ENCODE results near the gene GRIN2A.

GRIN2A gene

DNA sequence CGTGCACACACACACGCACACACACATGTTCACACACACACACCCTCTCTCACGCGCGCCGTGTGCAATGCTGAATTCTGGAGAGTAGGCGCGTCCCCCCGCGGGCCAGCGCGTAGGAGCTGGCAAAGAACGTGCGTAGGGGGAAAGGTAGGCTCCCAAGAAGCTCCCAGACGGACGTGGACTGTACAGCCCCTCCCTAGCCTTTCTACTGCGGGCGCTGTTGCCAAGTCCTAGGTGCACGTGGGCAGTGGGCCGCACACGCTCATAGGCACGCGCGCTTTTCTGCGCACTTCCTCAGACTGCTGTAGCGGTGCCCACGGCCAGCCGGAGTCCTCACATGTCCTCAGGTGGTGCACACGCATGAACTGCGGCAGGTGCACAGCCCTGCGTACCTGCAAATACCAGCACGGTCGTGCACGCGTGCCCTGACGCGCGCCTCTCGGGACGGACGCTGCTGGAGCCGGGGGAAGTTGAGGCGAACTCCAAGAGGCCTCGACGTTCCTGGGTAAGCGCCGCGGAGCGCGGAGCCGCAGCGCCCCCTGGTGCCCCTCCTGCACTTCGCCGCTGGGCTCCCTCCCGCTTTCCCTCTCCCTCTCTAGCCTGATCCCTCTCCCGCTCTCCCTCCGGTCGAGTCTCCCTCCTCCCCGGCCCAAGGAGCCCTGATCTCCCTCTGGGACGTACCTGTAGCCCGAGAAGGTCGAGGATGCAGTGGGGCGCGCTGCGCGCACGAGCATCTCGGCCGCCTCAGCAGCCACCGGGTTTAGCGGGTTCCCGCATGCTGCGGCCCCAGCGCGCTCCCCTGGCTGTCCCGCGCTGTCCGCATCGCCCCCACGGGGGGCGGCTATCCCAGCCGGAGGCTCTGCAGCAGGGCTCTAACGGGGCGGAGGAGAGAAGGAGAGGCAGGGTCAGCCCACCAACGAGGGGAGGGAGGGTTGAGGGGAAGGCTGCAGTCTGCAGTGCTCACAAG, 749 bp downstream of the GRIN2A start:
- DNase-seq (ENCODE audit: low read depth in 2 of 2) = no peak

DNA sequence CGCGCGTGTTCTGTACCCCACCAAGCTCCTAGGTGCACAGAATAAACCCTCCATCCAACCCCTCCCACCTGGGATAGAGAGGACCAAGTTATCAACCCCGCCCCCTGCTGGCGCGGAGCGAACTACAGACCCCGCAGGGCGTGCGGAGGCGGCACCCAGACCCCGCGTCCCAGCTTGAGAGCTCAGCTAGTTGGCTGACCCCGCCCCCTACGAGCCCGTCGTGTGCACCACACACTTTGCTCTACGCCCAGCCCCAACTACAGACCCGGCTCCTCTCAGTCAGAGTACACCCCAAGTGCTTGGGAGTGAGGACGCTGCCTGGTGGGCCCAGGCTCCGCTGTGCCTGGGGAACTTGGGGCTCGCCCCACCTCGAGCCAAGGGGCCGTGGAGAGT, 1.5 kb downstream of the GRIN2A start:
- no peak for DNase-seq (ENCODE audit: low read depth in 2 of 2)

GRCh38 chr16:10180042-10180770, 2.0 kb downstream of the GRIN2A start:
- no peak for DNase-seq (ENCODE audit: low read depth in 2 of 2)

GRCh38 chr16:10178526-10178925, 3.7 kb downstream of the GRIN2A start:
- DNase-seq (ENCODE audit: low read depth in 2 of 2) = no peak

- DNase-seq (ENCODE audit: low read depth in 2 of 2) = no peak
These were observed 4.1 kb downstream of the GRIN2A start for GRCh38 chr16:10178080-10178479.

DNA sequence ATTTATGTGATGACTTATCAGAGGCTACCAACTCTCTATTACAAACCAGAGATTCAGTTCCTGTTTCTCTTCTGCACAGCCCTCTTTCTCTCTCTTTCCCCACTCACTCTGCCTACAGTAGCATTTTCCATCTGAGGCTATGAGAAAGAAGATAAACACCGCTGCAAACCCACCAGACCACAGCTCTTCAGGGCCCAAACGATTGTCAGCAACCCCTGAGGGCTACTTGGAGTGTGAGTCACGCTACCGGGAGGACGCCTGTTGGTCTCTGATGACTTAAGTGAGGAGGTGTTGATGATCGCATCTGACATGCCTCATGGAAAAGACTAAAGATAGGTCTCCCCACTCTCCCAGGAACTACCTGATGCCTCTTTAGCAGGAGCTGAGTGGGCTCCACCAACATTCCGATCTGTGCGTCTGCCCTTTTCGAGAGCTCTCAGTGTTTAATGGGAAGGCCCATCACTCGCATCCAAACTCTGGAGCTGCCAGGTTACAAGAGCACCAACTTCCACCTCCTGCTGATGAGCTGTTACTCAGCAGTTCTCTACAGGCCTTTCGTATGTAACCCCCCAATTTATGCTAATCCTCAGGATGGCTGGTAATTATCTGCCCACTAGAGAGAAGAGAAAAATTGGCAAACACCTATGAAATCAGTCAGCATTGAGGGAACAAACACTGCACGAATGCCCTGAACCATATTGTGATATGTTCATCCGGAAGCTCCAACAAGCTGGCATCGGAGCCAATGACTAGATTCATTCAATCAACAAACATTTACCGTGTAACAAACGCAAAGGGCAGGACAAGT, 9.2 kb downstream of the GRIN2A start:
- no peak for DNase-seq (ENCODE audit: low read depth in 2 of 2)

- no peak for DNase-seq (ENCODE audit: low read depth in 2 of 2)
These were observed 11.0 kb downstream of the GRIN2A start for GRCh38 chr16:10171221-10171620.

DNA sequence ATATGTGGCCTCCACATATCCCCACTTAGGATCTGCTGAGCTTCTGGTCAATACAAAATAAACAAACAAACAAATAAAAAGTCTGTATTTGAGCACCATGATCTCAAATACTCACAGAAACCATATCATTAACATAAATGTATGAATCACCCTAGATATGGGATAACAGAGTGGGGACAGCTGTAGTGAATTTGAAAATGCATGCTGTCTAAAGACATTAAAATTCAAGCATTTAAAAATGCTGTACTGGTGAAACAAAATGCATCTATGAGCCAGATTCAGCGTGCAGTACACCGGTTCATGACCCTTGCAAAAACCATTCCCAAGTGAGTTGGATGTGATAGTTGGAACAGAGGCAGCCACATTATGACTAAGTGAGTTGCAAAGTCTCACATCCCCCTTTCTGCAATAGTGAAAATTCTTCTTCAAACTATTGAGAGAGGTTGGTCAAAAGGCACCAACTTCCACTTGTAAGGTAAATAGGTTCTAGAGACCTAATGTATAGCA, 12.3 kb downstream of the GRIN2A start:
- no peak for DNase-seq (ENCODE audit: low read depth in 2 of 2)

DNA sequence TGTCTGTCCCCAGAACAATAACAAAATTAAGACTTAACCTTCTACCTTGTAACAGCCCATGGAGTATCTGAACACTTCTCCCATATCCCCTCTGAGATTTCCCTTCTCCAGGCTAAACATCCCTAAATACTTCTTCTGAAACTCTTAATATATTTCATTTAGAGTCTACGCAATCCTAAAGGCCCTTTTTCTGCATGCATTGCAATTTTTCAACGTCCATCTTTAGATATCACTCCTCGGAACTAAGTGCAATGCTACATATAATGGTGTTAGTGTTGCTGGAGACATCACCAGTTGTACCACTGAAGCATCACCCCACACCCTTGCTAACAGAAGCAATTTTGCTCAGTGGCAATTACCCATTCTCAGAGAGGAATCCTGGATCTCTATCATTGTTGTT, 13.2 kb downstream of the GRIN2A start:
- DNase-seq (ENCODE audit: low read depth in 2 of 2) = no peak

DNA sequence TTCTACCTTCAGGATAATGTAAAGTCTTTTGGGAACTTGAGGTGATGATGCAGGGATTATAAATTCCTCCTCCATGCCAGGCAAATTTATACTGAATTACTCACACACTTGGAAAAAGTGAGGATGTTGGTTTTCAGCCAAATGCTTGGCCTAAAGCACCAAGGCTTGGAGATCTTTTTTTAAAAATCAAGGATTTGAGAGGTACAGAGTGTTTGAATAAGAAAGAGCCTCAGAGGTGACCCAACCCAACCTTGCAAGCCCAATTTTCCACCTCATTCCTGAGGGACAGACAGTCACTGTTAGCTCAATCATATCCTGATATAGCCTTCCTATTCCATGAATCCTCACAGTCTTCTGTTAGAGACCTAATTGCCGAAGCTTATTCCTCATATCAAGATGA, 14.0 kb downstream of the GRIN2A start:
- no peak for DNase-seq (ENCODE audit: low read depth in 2 of 2)

DNA sequence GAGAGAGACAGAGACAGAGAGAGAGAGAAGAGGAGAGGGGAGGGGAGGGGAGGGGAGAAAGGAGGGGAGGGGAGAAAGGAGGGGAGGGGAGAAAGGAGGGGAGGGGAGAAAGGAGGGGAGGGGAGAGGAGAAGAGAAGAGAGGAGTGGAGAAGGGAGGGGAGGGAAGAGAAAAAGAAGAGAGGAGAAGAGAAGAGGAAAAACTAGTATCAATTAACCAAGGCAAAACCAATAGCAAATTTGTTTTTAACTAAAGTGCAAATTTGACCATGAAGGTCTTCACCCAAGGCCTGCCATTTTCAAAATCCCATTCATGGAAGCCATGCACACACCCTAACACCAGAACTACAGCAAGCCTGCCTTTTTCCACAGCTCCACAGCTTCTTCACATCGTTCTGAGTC, 16.6 kb downstream of the GRIN2A start:
- no peak for DNase-seq (ENCODE audit: low read depth in 2 of 2)

DNA sequence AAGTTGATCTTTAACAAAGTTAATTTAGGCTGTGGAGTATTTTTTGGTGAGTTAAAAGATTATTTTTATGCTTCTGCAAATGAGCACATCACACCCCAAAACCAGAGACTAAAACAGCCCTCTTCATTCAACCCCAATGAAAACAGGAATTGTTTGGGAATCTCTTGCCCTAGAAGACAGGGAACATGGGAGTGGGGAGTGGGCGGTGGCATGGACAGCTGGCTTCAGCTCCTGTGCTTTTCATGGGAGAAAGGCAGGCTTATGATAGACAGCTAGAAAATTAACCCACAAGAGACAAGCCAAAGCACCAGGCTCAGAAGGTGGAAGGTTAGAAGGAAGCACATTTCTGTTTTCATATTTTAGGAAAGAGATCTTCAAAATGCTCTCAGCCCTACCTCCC, 19.2 kb downstream of the GRIN2A start:
- DNase-seq (ENCODE audit: low read depth in 2 of 2) = no peak

GRCh38 chr16:10156099-10156498, 26.1 kb downstream of the GRIN2A start:
- no peak for DNase-seq (ENCODE audit: low read depth in 2 of 2)

- DNase-seq (ENCODE audit: low read depth in 2 of 2) = no peak
These were observed 27.8 kb downstream of the GRIN2A start for GRCh38 chr16:10154389-10154788.

DNA sequence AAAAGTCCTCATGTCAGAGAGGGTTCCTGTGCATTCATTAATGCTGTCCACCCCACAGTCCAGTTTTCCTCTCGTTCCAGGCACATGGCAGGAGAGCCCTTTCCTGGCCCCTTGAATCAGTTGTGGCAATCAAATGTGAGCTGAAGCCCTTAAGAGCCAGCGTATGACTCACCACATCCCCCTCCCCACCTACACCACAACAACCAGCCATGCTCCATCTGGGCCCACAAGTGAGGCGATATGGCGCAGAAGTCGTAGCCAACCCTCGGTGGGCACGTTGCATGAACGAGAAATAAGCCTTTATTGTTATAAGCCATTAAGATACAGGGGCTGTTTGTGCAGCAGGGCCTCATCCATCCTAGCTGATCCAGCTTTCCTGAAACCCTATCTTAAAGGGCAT, 28.2 kb downstream of the GRIN2A start:
- no peak for DNase-seq (ENCODE audit: low read depth in 2 of 2)

GRCh38 chr16:10151718-10152117, 30.5 kb downstream of the GRIN2A start:
- DNase-seq (ENCODE audit: low read depth in 2 of 2) = no peak

DNA sequence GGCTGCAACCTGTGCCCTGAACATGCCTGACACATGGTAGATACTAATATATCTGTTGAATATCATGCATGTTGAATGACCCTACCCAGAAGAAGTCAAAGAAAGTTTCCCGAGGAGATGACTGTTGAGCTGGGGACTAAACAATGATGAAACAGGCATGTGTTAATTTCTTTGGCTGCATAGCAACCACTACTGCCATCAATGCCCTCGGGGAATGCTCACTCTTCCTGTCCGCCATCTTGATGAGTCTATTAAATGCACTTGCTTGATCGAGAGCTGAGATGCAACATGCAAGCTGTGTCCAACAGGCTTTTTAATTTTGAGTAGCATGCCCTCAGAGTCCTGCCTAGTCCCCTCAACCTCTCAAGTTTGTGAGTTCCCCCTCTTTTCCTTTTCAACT, 31.3 kb downstream of the GRIN2A start:
- DNase-seq (ENCODE audit: low read depth in 2 of 2) = no peak

DNA sequence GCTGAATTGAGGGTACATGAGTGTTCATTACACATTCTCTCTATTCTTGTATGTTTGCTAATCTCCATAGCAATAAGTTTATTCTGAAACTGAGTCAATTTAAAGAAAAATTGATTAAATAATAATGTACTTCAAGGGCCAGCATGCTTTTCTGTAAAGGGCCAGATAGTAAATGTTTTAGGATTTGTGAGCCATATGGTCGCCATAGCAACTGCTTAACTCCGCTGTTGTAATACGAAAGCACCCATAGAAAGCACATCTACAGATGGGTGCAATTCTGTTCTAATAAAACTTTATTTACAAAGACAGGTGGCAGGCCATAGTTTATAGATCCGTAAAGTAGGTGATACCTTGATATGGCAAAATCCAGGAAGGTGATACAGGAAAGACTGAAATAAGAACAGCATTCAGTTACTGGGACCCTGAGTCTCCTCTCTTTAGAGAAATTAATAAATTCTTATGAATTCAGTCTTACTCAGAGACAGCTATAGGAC, 36.6 kb downstream of the GRIN2A start:
- DNase-seq (ENCODE audit: low read depth in 2 of 2) = no peak

GRCh38 chr16:10141671-10142070, 40.6 kb downstream of the GRIN2A start:
- no peak for DNase-seq (ENCODE audit: low read depth in 2 of 2)

DNA sequence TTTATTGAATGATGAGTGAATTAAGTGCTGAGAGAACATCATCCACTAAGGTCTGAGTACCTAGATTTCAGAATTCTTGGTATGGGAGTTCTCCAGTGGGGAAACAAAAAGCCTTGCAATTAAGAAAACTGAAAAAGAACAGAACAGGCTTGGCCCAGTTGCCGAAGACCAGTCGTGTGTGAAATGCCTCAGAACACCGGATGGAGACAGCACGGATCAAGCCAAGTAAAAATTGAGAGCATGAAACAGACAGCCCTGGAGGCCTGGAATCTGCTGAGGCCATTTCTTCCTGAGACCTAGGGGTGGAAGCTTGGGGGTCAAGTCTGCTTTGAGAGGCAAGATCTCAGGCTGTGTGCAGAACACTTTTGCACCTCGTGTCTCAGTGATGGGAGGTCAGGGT, 43.3 kb downstream of the GRIN2A start:
- DNase-seq (ENCODE audit: low read depth in 2 of 2) = no peak

DNA sequence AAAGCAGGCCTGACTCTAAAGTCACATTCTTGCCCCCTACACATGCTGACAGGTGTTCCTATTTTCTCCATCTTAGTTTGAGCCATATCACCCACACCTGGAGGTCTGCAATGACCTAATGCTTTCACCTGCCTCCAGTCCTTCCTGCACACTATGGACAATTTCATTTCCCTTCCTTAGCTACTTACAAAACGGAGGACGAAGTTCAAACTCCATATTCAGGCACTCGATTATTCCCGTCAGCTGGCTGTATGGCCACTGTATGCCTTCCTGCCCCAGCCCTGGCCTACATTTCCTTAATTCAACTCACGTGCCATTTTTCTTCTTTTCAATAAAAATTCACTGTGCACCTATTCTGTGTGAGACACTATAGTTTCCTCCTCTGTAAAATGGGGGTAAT, 44.9 kb downstream of the GRIN2A start:
- no peak for DNase-seq (ENCODE audit: low read depth in 2 of 2)

- DNase-seq (ENCODE audit: low read depth in 2 of 2) = no peak
These were observed 45.3 kb downstream of the GRIN2A start for GRCh38 chr16:10136916-10137315.
